CD4-positive, CD25-positive, alpha-beta regulatory T cell (primary cell): ENCODE data around the gene TBATA. TPM values are rescaled to one million over a fixed set of nuclear protein-coding genes. Genes with fewer than 3 reads are reported as not detected.

Experiments used
- ATAC-seq, 2 donors: fragments of 150-1000 bp; cut with Tn5 transposase; one replicate each; pipeline ENCODE4 v1.10.0; 2021; ENCODE audit warnings: low read depth in 2 of 2, moderate number of reproducible peaks in 2 of 2, moderate library complexity in 1 of 2
- DNase-seq, 3 donors: peaks; one replicate each; pipeline versions ENCODE4 v3.0.0 to v3.0.0-alpha.2; 2012 to 2022; ENCODE audit warnings: mixed read lengths in 1 of 3
- H3K27ac ChIP-seq: one replicate; pipeline ENCODE4 v1.7.0; 2013; ENCODE audit warnings: mild to moderate bottlenecking, low read length; ENCODE audit not compliant: insufficient read depth, poor library complexity, severe bottlenecking
- H3K27me3 ChIP-seq: one replicate; pipeline ENCODE4 v1.7.0; 2013; ENCODE audit warnings: low read length; ENCODE audit not compliant: control insufficient read depth, insufficient read depth
- H3K36me3 ChIP-seq: one replicate; pipeline ENCODE4 v1.7.0; 2013; ENCODE audit warnings: mild to moderate bottlenecking, low read length, moderate library complexity; ENCODE audit not compliant: control insufficient read depth, insufficient read depth
- H3K4me1 ChIP-seq: 2 replicates; pipeline ENCODE4 v1.7.0; 2013; ENCODE audit warnings: mild to moderate bottlenecking, low read length; ENCODE audit not compliant: insufficient read depth, control insufficient read depth, poor library complexity, severe bottlenecking
- H3K4me3 ChIP-seq: one replicate; pipeline ENCODE4 v1.7.0; 2013; ENCODE audit warnings: low read depth, mild to moderate bottlenecking, low read length, moderate library complexity
- H3K9me3 ChIP-seq, 2 experiments: 1 replicate in 1 of 2; 2 replicates in 1 of 2; pipeline ENCODE4 v1.7.0; 2013; ENCODE audit warnings: low read length in 2 of 2, mild to moderate bottlenecking in 1 of 2, moderate library complexity in 1 of 2; ENCODE audit not compliant: control insufficient read depth in 2 of 2
- H3K27ac Mint-ChIP-seq, 3 donors: one replicate each; pipeline ENCODE4 v1.8.0; 2020 to 2022; ENCODE audit warnings: mild to moderate bottlenecking in 3 of 3, mixed read lengths in 3 of 3, moderate library complexity in 2 of 3
- H3K27me3 Mint-ChIP-seq: one replicate; pipeline ENCODE4 v1.8.0; 2022; ENCODE audit warnings: mild to moderate bottlenecking, mixed read lengths
- H3K36me3 Mint-ChIP-seq: one replicate; pipeline ENCODE4 v1.8.0; 2020; ENCODE audit warnings: mixed read lengths
- H3K4me1 Mint-ChIP-seq, 4 donors: one replicate each; pipeline ENCODE4 v1.8.0; 2020 to 2022; ENCODE audit warnings: mixed read lengths in 4 of 4, mild to moderate bottlenecking in 1 of 4
- H3K4me3 Mint-ChIP-seq, 4 donors: one replicate each; pipeline ENCODE4 v1.8.0; 2020 to 2022; ENCODE audit warnings: mild to moderate bottlenecking in 4 of 4, mixed read lengths in 4 of 4, moderate library complexity in 3 of 4
- H3K9me3 Mint-ChIP-seq, 7 donors: one replicate each; pipeline ENCODE4 v1.8.0; 2020 to 2022; ENCODE audit warnings: mixed read lengths in 7 of 7, mild to moderate bottlenecking in 3 of 7, moderate library complexity in 2 of 7
- polyA plus RNA-seq, 4 donors: library from polyadenylated mRNA; unstranded; fragments of 300-500 nt; fragmentation: Illumina TruSeq; gene quantifications; one replicate each; pipeline ENCODE4 v1.2.3, GENCODE V29; 2021
- total RNA-seq: library from RNA; stranded (reverse); gene quantifications from one replicate; pipeline ENCODE4 v1.2.3, GENCODE V29; 2022

TBATA gene
- total and polyA plus RNA-seq, 5 donors from 2014 or later = not detected

- no peak for DNase-seq
- Mint-ChIP-seq H3K9me3 (peaks cover 0 to 1% (median 0%) of the 10 kb centered on the region in 7 donors), H3K27me3 (no peaks in the 10 kb centered on the region), H3K4me3 (no peak overlapping the region), H3K27ac (no peak overlapping the region), H3K36me3 (no peaks in the 10 kb centered on the region), H3K4me1 (peaks cover 0 to 5% (median 2%) of the 10 kb centered on the region in 4 donors)
- no peaks in the 10 kb centered on the region for H3K9me3 ChIP-seq
- no peaks in the 10 kb centered on the region for H3K27me3 ChIP-seq
- no peaks in the 10 kb centered on the region for H3K4me1 ChIP-seq
- no peak for ATAC-seq
- no peak overlapping the region for H3K4me3 ChIP-seq
- H3K36me3 ChIP-seq = no peaks in the 10 kb centered on the region
- H3K27ac ChIP-seq = no peak overlapping the region
Measured at GRCh38 chr10:70740406-70741288, 44.5 kb downstream of the TBATA start.

GRCh38 chr10:70738761-70739121, 46.4 kb downstream of the TBATA start:
- peak overlapping the region in 1 of 3 donors; percentile 26 for H3K27ac Mint-ChIP-seq
- Histone ChIP-seq H3K9me3 (no peaks in the 10 kb centered on the region), H3K4me3 (no peak overlapping the region), H3K4me1 (no peaks in the 10 kb centered on the region), H3K36me3 (no peaks in the 10 kb centered on the region), H3K27ac (no peak overlapping the region), H3K27me3 (no peaks in the 10 kb centered on the region)
- no peaks in the 10 kb centered on the region for H3K36me3 Mint-ChIP-seq
- H3K4me3 Mint-ChIP-seq = no peak overlapping the region
- no peaks in the 10 kb centered on the region for H3K9me3 Mint-ChIP-seq
- H3K4me1 Mint-ChIP-seq = peaks cover 0 to 5% (median 2%) of the 10 kb centered on the region in 4 donors
- no peak for DNase-seq
- no peaks in the 10 kb centered on the region for H3K27me3 Mint-ChIP-seq
- ATAC-seq = no peak

DNA sequence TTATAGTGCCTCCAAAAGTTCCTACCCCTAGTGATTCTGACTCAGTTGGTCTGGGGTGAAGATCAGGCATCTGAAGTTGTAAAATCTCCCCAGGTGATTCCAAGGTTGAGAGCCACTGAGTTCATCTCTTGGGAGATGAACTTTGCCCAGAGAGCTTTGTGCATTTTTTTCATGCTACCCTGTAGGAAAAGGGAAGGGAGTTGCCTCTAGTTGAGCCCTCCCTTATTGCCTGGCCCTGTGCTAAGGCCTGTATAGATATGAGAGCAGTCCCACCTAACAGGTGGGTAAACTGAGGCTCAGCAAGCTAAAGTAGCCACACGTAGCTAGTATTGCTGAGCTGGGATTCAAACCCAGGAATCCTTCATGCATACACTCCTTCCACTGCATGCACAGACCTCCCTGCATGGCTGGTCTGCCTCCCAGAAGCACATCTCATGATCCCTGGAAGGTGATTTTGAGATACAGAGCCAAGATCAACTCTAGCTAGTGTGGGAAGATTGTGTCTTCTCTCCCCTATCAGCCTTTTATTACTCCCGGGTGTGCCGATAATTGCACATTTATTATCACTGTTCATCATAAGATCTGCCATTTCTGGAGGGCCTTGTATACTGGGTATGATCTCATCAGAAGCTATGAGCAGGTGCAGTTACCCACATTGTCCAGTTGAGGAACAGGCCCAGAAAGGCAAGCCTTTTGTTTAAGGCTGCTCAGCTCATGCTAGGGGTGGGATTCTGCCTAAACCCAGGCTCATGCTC, 47.0 kb downstream of the TBATA start:
- H3K27ac Mint-ChIP-seq = no peak overlapping the region
- Histone ChIP-seq H3K4me3 (no peak overlapping the region), H3K4me1 (no peaks in the 10 kb centered on the region), H3K36me3 (no peaks in the 10 kb centered on the region), H3K9me3 (no peaks in the 10 kb centered on the region), H3K27ac (no peak overlapping the region), H3K27me3 (no peaks in the 10 kb centered on the region)
- DNase-seq = peak in 1 of 3 donors; percentile 19
- peak in 1 of 2 donors; percentile 29 for ATAC-seq
- H3K9me3 Mint-ChIP-seq = no peaks in the 10 kb centered on the region
- H3K27me3 Mint-ChIP-seq = no peaks in the 10 kb centered on the region
- no peak overlapping the region for H3K4me3 Mint-ChIP-seq
- H3K4me1 Mint-ChIP-seq = peaks cover 0 to 5% (median 2%) of the 10 kb centered on the region in 4 donors
- no peaks in the 10 kb centered on the region for H3K36me3 Mint-ChIP-seq

- Histone ChIP-seq H3K36me3 (no peaks in the 10 kb centered on the region), H3K4me1 (no peaks in the 10 kb centered on the region), H3K27me3 (no peaks in the 10 kb centered on the region), H3K27ac (no peak overlapping the region), H3K9me3 (no peaks in the 10 kb centered on the region), H3K4me3 (no peak overlapping the region)
- no peaks in the 10 kb centered on the region for H3K27me3 Mint-ChIP-seq
- no peaks in the 10 kb centered on the region for H3K9me3 Mint-ChIP-seq
- peaks cover 0 to 2% (median 0%) of the 10 kb centered on the region in 4 donors for H3K4me1 Mint-ChIP-seq
- no peak overlapping the region for H3K27ac Mint-ChIP-seq
- DNase-seq (no peak), ATAC-seq (no peak)
- no peak overlapping the region for H3K4me3 Mint-ChIP-seq
- H3K36me3 Mint-ChIP-seq = no peaks in the 10 kb centered on the region
Measured at GRCh38 chr10:70737250-70737649, 47.9 kb downstream of the TBATA start.

DNA sequence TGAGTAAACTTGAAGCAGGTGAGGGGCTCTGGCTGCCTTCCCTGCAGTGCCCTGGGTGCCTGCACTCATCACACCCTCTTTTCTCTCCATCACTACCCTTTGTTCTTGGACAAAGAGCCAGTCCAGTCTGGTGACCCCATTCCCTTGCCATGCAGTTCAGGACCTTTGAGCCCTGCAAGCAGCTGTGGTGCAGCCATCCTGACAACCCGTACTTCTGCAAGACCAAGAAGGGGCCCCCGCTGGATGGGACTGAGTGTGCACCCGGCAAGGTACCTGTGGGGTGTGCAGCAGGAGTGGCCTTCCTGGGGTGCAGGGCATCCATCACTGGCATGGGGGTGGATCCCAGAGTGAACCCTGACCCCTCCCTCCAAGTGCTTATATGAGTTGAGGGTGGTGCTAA, 48.7 kb downstream of the TBATA start:
- no peaks in the 10 kb centered on the region for H3K36me3 Mint-ChIP-seq
- H3K27ac Mint-ChIP-seq = no peak overlapping the region
- H3K36me3 ChIP-seq = no peaks in the 10 kb centered on the region
- no peak overlapping the region for H3K4me3 Mint-ChIP-seq
- no peak overlapping the region for H3K27ac ChIP-seq
- DNase-seq (no peak), ATAC-seq (no peak)
- no peaks in the 10 kb centered on the region for H3K4me1 ChIP-seq
- no peaks in the 10 kb centered on the region for H3K27me3 ChIP-seq
- no peaks in the 10 kb centered on the region for H3K9me3 Mint-ChIP-seq
- H3K27me3 Mint-ChIP-seq = no peaks in the 10 kb centered on the region
- H3K4me3 ChIP-seq = no peak overlapping the region
- peaks cover 0 to 2% (median 0%) of the 10 kb centered on the region in 4 donors for H3K4me1 Mint-ChIP-seq
- no peaks in the 10 kb centered on the region for H3K9me3 ChIP-seq

GRCh38 chr10:70735161-70735560, 50.0 kb downstream of the TBATA start:
- Histone ChIP-seq H3K4me3 (no peak overlapping the region), H3K27me3 (no peaks in the 10 kb centered on the region), H3K9me3 (no peaks in the 10 kb centered on the region), H3K27ac (no peak overlapping the region), H3K4me1 (no peaks in the 10 kb centered on the region), H3K36me3 (no peaks in the 10 kb centered on the region)
- no peak overlapping the region for H3K4me3 Mint-ChIP-seq
- H3K4me1 Mint-ChIP-seq = peaks cover 0 to 2% (median 0%) of the 10 kb centered on the region in 4 donors
- H3K27ac Mint-ChIP-seq = no peak overlapping the region
- no peak for ATAC-seq
- H3K9me3 Mint-ChIP-seq = no peaks in the 10 kb centered on the region
- H3K27me3 Mint-ChIP-seq = no peaks in the 10 kb centered on the region
- DNase-seq = no peak
- no peaks in the 10 kb centered on the region for H3K36me3 Mint-ChIP-seq

DNA sequence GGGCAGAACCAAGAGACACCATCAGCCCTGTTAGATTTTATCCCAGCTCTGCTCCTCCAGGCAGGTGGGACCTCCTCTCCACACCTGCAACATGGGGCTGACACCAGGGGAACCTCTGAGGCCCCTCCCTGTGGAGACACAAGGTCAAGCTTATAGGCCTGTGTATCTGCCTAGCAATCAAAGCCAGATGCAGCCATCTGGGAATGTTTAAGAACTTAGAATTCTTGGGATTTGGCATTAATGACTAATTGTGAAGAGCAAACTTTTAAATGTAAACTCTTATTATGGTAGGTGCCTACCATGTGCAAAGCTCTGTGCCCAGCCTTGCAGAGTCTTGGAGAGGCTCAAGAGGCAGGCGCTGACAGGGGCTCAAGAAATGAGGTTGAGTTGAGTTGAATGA, 52.1 kb downstream of the TBATA start:
- Mint-ChIP-seq H3K9me3 (no peaks in the 10 kb centered on the region), H3K4me1 (peaks cover 0 to 2% (median 0%) of the 10 kb centered on the region in 4 donors), H3K27me3 (no peaks in the 10 kb centered on the region), H3K4me3 (no peak overlapping the region), H3K36me3 (no peaks in the 10 kb centered on the region), H3K27ac (no peak overlapping the region)
- H3K27ac ChIP-seq = no peak overlapping the region
- no peaks in the 10 kb centered on the region for H3K9me3 ChIP-seq
- H3K27me3 ChIP-seq = no peaks in the 10 kb centered on the region
- H3K36me3 ChIP-seq = no peaks in the 10 kb centered on the region
- no peaks in the 10 kb centered on the region for H3K4me1 ChIP-seq
- DNase-seq (no peak), ATAC-seq (no peak)
- no peak overlapping the region for H3K4me3 ChIP-seq
